Effector CD4-positive, alpha-beta T cell (primary cell): ENCODE results near the gene SPCS1.
A peak's percentile ranks its signal among the peaks of the same experiment; 100 is the strongest.
"Not testable (repeated sequence)": the region's sequence is repeated elsewhere in the genome, so short reads cannot be mapped to it uniquely, and the experiment has no call there.

Source experiments
- DNase-seq: peaks from one replicate; pipeline ENCODE4 v3.0.0-alpha.2; 2020
- total RNA-seq: gene quantifications from one replicate; lab custom pipeline; 2026; lab: John Stamatoyannopoulos, UW

Gene SPCS1
- total RNA-seq: 39.0 reads per million, percentile 63 among the genes with 10 or more reads in this experiment

GRCh38 chr3:52705688-52706686 is at the start of gene SPCS1, which contains the start of gene GLT8D1:
Gene SPCS1, plus strand, starts transcription at chr3:52706106. Its CDS starts 141 bp downstream, at chr3:52706247.
Gene GLT8D1, minus strand, starts transcription at chr3:52705791. Its CDS starts 5,331 bp downstream, at chr3:52700460.
- peak; percentile 82 for DNase-seq

- no peak for DNase-seq
Observed at GRCh38 chr3:52660046-52660445, 45.9 kb upstream of the SPCS1 start.

GRCh38 chr3:52663098-52663497 is 42.8 kb upstream of the SPCS1 start:
- DNase-seq: no peak

GRCh38 chr3:52670621-52671521 is 35.0 kb upstream of the SPCS1 start:
- peak; percentile 8 for DNase-seq

- no peak for DNase-seq
Observed at GRCh38 chr3:52671676-52672075, 34.2 kb upstream of the SPCS1 start.

- not testable (repeated sequence) for DNase-seq
Observed at GRCh38 chr3:52676201-52676600, 29.7 kb upstream of the SPCS1 start.

- DNase-seq: no peak
Observed at GRCh38 chr3:52678265-52679198, 27.4 kb upstream of the SPCS1 start.

GRCh38 chr3:52679199-52679538 is 26.7 kb upstream of the SPCS1 start:
- DNase-seq: no peak

- DNase-seq: no peak
Observed at GRCh38 chr3:52679811-52680210, 26.1 kb upstream of the SPCS1 start.

GRCh38 chr3:52681596-52681995 is 24.3 kb upstream of the SPCS1 start:
- DNase-seq: no peak

- DNase-seq: no peak
Observed at GRCh38 chr3:52682016-52682415, 23.9 kb upstream of the SPCS1 start.

GRCh38 chr3:52683611-52684010 is 22.3 kb upstream of the SPCS1 start:
- no peak for DNase-seq

- DNase-seq: no peak
Observed at GRCh38 chr3:52684184-52684583, 21.7 kb upstream of the SPCS1 start.

GRCh38 chr3:52685285-52685708 is 20.6 kb upstream of the SPCS1 start:
- DNase-seq: peak; percentile 74

- peak; percentile 90 for DNase-seq
Observed at GRCh38 chr3:52685709-52686691, 19.9 kb upstream of the SPCS1 start, which contains the start of the genes GNL3 and PBRM1. Gene GNL3, plus strand, starts transcription at chr3:52686032. Its CDS starts 61 bp downstream, at chr3:52686093. Gene PBRM1, minus strand, starts transcription at chr3:52685913.

GRCh38 chr3:52688266-52688665 is 17.6 kb upstream of the SPCS1 start:
- no peak for DNase-seq

- no peak for DNase-seq
Observed at GRCh38 chr3:52689151-52689550, 16.8 kb upstream of the SPCS1 start.

GRCh38 chr3:52690560-52690959 is 15.3 kb upstream of the SPCS1 start:
- no peak for DNase-seq

GRCh38 chr3:52693071-52693470 is 12.8 kb upstream of the SPCS1 start:
- no peak for DNase-seq

- no peak for DNase-seq
Observed at GRCh38 chr3:52694528-52695189, 11.2 kb upstream of the SPCS1 start.
